H9 (cell line): ENCODE measurements around the gene TLCD3A. TPM values are rescaled to one million over a fixed set of nuclear protein-coding genes. Genes with fewer than 3 reads are reported as not detected.

Experiments
- DNase-seq: peaks from one replicate; pipeline ENCODE4 v3.0.0-alpha.2; 2017
- H2AFZ ChIP-seq: one replicate; pipeline ENCODE4 v1.6.1; 2013; ENCODE audit warnings: mild to moderate bottlenecking, low read length, control low read depth, moderate library complexity
- H2AK5ac ChIP-seq: 2 replicates; pipeline ENCODE4 v1.6.1; 2013; ENCODE audit warnings: low read length, control low read depth, mixed read lengths; ENCODE audit not compliant: insufficient read length
- H2BK120ac ChIP-seq: one replicate; pipeline ENCODE4 v1.6.1; 2013; ENCODE audit warnings: low read depth, mild to moderate bottlenecking, low read length, control low read depth, inconsistent platforms; ENCODE audit not compliant: poor library complexity, severe bottlenecking
- H2BK12ac ChIP-seq: 2 replicates; pipeline ENCODE4 v1.6.1; 2013; ENCODE audit warnings: low read length, control low read depth, mixed read lengths, low read depth; ENCODE audit not compliant: insufficient read length
- H2BK15ac ChIP-seq: 2 replicates; pipeline ENCODE4 v1.6.1; 2013; ENCODE audit warnings: low read depth, low read length, control low read depth
- H2BK20ac ChIP-seq: one replicate; pipeline ENCODE4 v1.6.1; 2013; ENCODE audit warnings: low read depth, mild to moderate bottlenecking, low read length, control low read depth, inconsistent platforms; ENCODE audit not compliant: poor library complexity, severe bottlenecking
- H2BK5ac ChIP-seq: 2 replicates; pipeline ENCODE4 v1.6.1; 2013; ENCODE audit warnings: low read length, control low read depth, mixed read lengths; ENCODE audit not compliant: insufficient read length
- H3K14ac ChIP-seq: 2 replicates; pipeline ENCODE4 v1.6.1; 2013; ENCODE audit warnings: low read length, control low read depth; ENCODE audit not compliant: insufficient read depth
- H3K18ac ChIP-seq: 2 replicates; pipeline ENCODE4 v1.6.1; 2013; ENCODE audit warnings: low read depth, mild to moderate bottlenecking, mixed read lengths, low read length, control low read depth; ENCODE audit not compliant: insufficient read length
- H3K23ac ChIP-seq: 2 replicates; pipeline ENCODE4 v1.6.1; 2013; ENCODE audit warnings: low read length, control low read depth, mixed read lengths, low read depth; ENCODE audit not compliant: insufficient read length
- H3K23me2 ChIP-seq: 2 replicates; pipeline ENCODE4 v1.6.1; 2013; ENCODE audit warnings: low read depth, mild to moderate bottlenecking, mixed read lengths, low read length, control low read depth; ENCODE audit not compliant: insufficient read length, poor library complexity, severe bottlenecking
- H3K27ac ChIP-seq: 2 replicates; pipeline ENCODE4 v1.5.1; 2013; ENCODE audit warnings: low read length, control low read depth, mixed read lengths, low read depth; ENCODE audit not compliant: insufficient read length
- H3K27me3 ChIP-seq: 2 replicates; pipeline ENCODE4 v1.6.1; 2013; ENCODE audit warnings: low read length, control low read depth, inconsistent platforms; ENCODE audit not compliant: insufficient read depth
- H3K4ac ChIP-seq: 2 replicates; pipeline ENCODE4 v1.6.1; 2013; ENCODE audit warnings: low read depth, mild to moderate bottlenecking, control low read depth, inconsistent platforms, low read length, moderate library complexity
- H3K4me1 ChIP-seq: 2 replicates; pipeline ENCODE4 v1.6.1; 2013; ENCODE audit warnings: low read length, control low read depth, inconsistent platforms; ENCODE audit not compliant: insufficient read depth
- H3K4me2 ChIP-seq: 2 replicates; pipeline ENCODE4 v1.6.1; 2013; ENCODE audit warnings: low read length, control low read depth, mixed read lengths; ENCODE audit not compliant: insufficient read length, insufficient read depth
- H3K56ac ChIP-seq: 2 replicates; pipeline ENCODE4 v1.6.1; 2013; ENCODE audit warnings: low read depth, mild to moderate bottlenecking, mixed read lengths, low read length, control low read depth; ENCODE audit not compliant: insufficient read length
- H3K79me1 ChIP-seq: 2 replicates; pipeline ENCODE4 v1.6.1; 2013; ENCODE audit warnings: low read depth, mild to moderate bottlenecking, moderate library complexity, low read length, control low read depth, inconsistent platforms; ENCODE audit not compliant: insufficient read depth, poor library complexity, severe bottlenecking
- H3K79me2 ChIP-seq: 2 replicates; pipeline ENCODE4 v1.6.1; 2013; ENCODE audit warnings: low read length, control low read depth, inconsistent platforms; ENCODE audit not compliant: insufficient read depth
- H3K9ac ChIP-seq: 2 replicates; pipeline ENCODE4 v1.6.1; 2013; ENCODE audit warnings: low read length, control low read depth, mixed read lengths; ENCODE audit not compliant: insufficient read length; ENCODE audit errors: extremely low read depth
- H3K9me3 ChIP-seq: one replicate; pipeline ENCODE4 v1.6.1; 2013; ENCODE audit warnings: low read depth, low read length, inconsistent platforms; ENCODE audit not compliant: control insufficient read depth
- H3T11ph ChIP-seq: one replicate; pipeline ENCODE4 v1.6.1; 2013; ENCODE audit warnings: mild to moderate bottlenecking, low read length, control low read depth, inconsistent platforms
- H4K20me1 ChIP-seq: one replicate; pipeline ENCODE4 v1.6.1; 2013; ENCODE audit not compliant: control insufficient read depth, insufficient read length, insufficient read depth
- H4K5ac ChIP-seq: 2 replicates; pipeline ENCODE4 v1.6.1; 2013; ENCODE audit warnings: low read depth, mild to moderate bottlenecking, mixed read lengths, low read length, control low read depth; ENCODE audit not compliant: insufficient read length
- H4K8ac ChIP-seq: replicated peaks from 2 replicates; pipeline ENCODE4 v1.6.1; 2013; ENCODE audit warnings: low read length, control low read depth, mixed read lengths, low read depth; ENCODE audit not compliant: insufficient read length
- H4K91ac ChIP-seq: 2 replicates; pipeline ENCODE4 v1.6.1; 2013; ENCODE audit warnings: low read depth, mild to moderate bottlenecking, moderate library complexity, mixed read lengths, low read length, control low read depth; ENCODE audit not compliant: insufficient read length
- H3K27ac Mint-ChIP-seq, 3 experiments: 2 replicates in 2 of 3; 3 replicates in 1 of 3; pipeline ENCODE4 v1.8.0; 2020 to 2021; ENCODE audit warnings: mixed read lengths in 3 of 3, mild to moderate bottlenecking in 1 of 3, moderate library complexity in 1 of 3
- H3K27me3 Mint-ChIP-seq: 2 replicates; pipeline ENCODE4 v1.8.0; 2021; ENCODE audit warnings: low read depth, mild to moderate bottlenecking, moderate library complexity, mixed read lengths
- H3K36me3 Mint-ChIP-seq, 3 experiments: 2 replicates in 2 of 3; 3 replicates in 1 of 3; pipeline ENCODE4 v1.8.0; 2020 to 2021; ENCODE audit warnings: low read depth in 3 of 3, mixed read lengths in 3 of 3; ENCODE audit not compliant: insufficient read depth in 1 of 3
- H3K4me1 Mint-ChIP-seq, 2 experiments: 2 replicates each; pipeline ENCODE4 v1.8.0; 2020; ENCODE audit warnings: mixed read lengths in 2 of 2
- H3K4me3 Mint-ChIP-seq, 2 experiments: 2 replicates in 1 of 2; 3 replicates in 1 of 2; pipeline ENCODE4 v1.8.0; 2020 to 2021; ENCODE audit warnings: mild to moderate bottlenecking in 2 of 2, mixed read lengths in 2 of 2, moderate library complexity in 1 of 2
- H3K9me3 Mint-ChIP-seq, 2 experiments: 2 replicates in 1 of 2; 3 replicates in 1 of 2; pipeline ENCODE4 v1.8.0; 2020; ENCODE audit warnings: mild to moderate bottlenecking in 2 of 2, mixed read lengths in 2 of 2, moderate library complexity in 1 of 2
- CTCF ChIP-seq: fragments of 200-600 bp; sonication (generic); conservative IDR thresholded peaks from 3 replicates; pipeline ENCODE4 v1.8.0; 2021; ENCODE audit warnings: antibody characterized with exemption, mild to moderate bottlenecking
- WGBS: extraction: QIAGEN DNeasy Blood & Tissue Kit; methylation state at CpG from one replicate; pipeline ENCODE4 v1.1.7; 2013; ENCODE audit warnings: missing lambda C conversion rate, low lambda C conversion rate, mixed read lengths; ENCODE audit not compliant: insufficient read length; ENCODE audit errors: extremely low coverage; 5-methylcytosine and 5-hydroxymethylcytosine counted together
- total RNA-seq: library from RNA; stranded (reverse); gene quantifications from 2 replicates; pipeline ENCODE4 v1.2.1, GENCODE V29; 2021

The TLCD3A gene
- total RNA-seq, 1 experiment from 2014 or later = 29.6 TPM

- no peak overlapping the region for H4K8ac ChIP-seq
- no peaks in the 10 kb centered on the region for H3K9me3 ChIP-seq
- no peaks in the 10 kb centered on the region for H3K27me3 ChIP-seq
- H3K9ac ChIP-seq = no peak overlapping the region
- no peak for TF ChIP-seq CTCF
- H3K23ac ChIP-seq = no peak overlapping the region
- WGBS = no CpG with 5 or more reads among the region's 19 CpGs
- no peak overlapping the region for H2BK15ac ChIP-seq
- no peak overlapping the region for H2BK5ac ChIP-seq
- DNase-seq = no peak
- H3K27ac ChIP-seq = no peak overlapping the region
- no peak overlapping the region for H2BK12ac ChIP-seq
- H4K5ac ChIP-seq = no peak overlapping the region
- no peak overlapping the region for H3K4ac ChIP-seq
- no peak overlapping the region for H3K56ac ChIP-seq
- H3T11ph ChIP-seq = no peak overlapping the region
- no peak overlapping the region for H2AFZ ChIP-seq
- H3K4me1 ChIP-seq = no peaks in the 10 kb centered on the region
- H3K79me1 ChIP-seq = no peaks in the 10 kb centered on the region
- peaks cover 21 to 58% (median 56%) of the 10 kb centered on the region in 3 experiments; a peak in 6 of 7 replicates for H3K36me3 Mint-ChIP-seq
- no peaks in the 10 kb centered on the region; the same call in 1 of the 2 replicates for H3K27me3 Mint-ChIP-seq
- no peaks in the 10 kb centered on the region for H3K23me2 ChIP-seq
- no peaks in the 10 kb centered on the region for H4K20me1 ChIP-seq
- H3K4me1 Mint-ChIP-seq = peaks cover 10 to 24% of the 10 kb centered on the region in 2 experiments
- H3K9me3 Mint-ChIP-seq = no peaks in the 10 kb centered on the region
- H3K4me2 ChIP-seq = no peak overlapping the region
- no peak overlapping the region for H3K14ac ChIP-seq
- no peaks in the 10 kb centered on the region for H3K79me2 ChIP-seq
- peak overlapping the region in 1 of 3 experiments; percentile 45; a peak in 2 of 7 replicates for H3K27ac Mint-ChIP-seq
- H2BK20ac ChIP-seq = no peak overlapping the region
- no peak overlapping the region for H2AK5ac ChIP-seq
- H4K91ac ChIP-seq = no peak overlapping the region
- no peak overlapping the region for H2BK120ac ChIP-seq
- no peak overlapping the region for H3K4me3 Mint-ChIP-seq
- H3K18ac ChIP-seq = no peak overlapping the region
These were observed 59.4 kb downstream of the TLCD3A start for GRCh38 chr17:791829-792228.
